T47D (cell line): ENCODE measurements around the gene MOCOS.

Experiments used
- DNase-seq, 2 experiments: peaks; one replicate each; pipeline versions ENCODE4 v3.0.0 to v3.0.0-alpha.2; 2011 to 2012; ENCODE audit warnings: low read depth in 1 of 2, low spot score in 1 of 2
- JUND ChIP-seq: IDR thresholded peaks from 2 replicates; pipeline ENCODE4 v1.6.1; 2012; ENCODE audit warnings: low read depth
- in situ Hi-C: cut with HindIII; loops from 2 replicates; pipeline ENCODE4 v1.10.0; 2016; ENCODE audit warnings: low sequenced_read_pairs, low pct_unique_long_range_greater_than_20kb

Gene MOCOS

GRCh38 chr18:36183033-36183432 is 4.3 kb upstream of the MOCOS start:
- no peak for DNase-seq
- in situ Hi-C loops, result no loop called here
- no peak for TF ChIP-seq JUND

- TF ChIP-seq JUND, result no peak
- in situ Hi-C loops, result no loop called here
- no peak for DNase-seq
Measured at GRCh38 chr18:36183987-36184386, 3.3 kb upstream of the MOCOS start.

GRCh38 chr18:36185157-36185556 is 2.1 kb upstream of the MOCOS start:
- TF ChIP-seq JUND, result no peak
- no peak for DNase-seq
- in situ Hi-C loops, result no loop called here

- in situ Hi-C loops, result no loop called here
- DNase-seq, result no peak
- no peak for TF ChIP-seq JUND
Measured at GRCh38 chr18:36185901-36186460, 1.3 kb upstream of the MOCOS start.

GRCh38 chr18:36186461-36187192 is 670 bp upstream of the MOCOS start:
- in situ Hi-C loops, result no loop called here
- DNase-seq, result peak; percentile 35 to 55
- TF ChIP-seq JUND, result no peak

GRCh38 chr18:36187826-36188721 is 777 bp downstream of the MOCOS start:
- peak in 1 of 2 experiments; percentile 30 for DNase-seq
- no peak for TF ChIP-seq JUND
- in situ Hi-C loops, result no loop called here

GRCh38 chr18:36188916-36189315 is 1.6 kb downstream of the MOCOS start:
- no peak for TF ChIP-seq JUND
- in situ Hi-C loops, result no loop called here
- no peak for DNase-seq

GRCh38 chr18:36189486-36189885 is 2.2 kb downstream of the MOCOS start:
- TF ChIP-seq JUND, result no peak
- in situ Hi-C loops, result no loop called here
- no peak for DNase-seq

GRCh38 chr18:36191286-36191685 is 4.0 kb downstream of the MOCOS start:
- no peak for TF ChIP-seq JUND
- DNase-seq, result no peak
- in situ Hi-C loops, result no loop called here

GRCh38 chr18:36191711-36192110 is 4.4 kb downstream of the MOCOS start:
- in situ Hi-C loops, result no loop called here
- no peak for DNase-seq
- TF ChIP-seq JUND, result no peak

- no peak for TF ChIP-seq JUND
- in situ Hi-C loops, result no loop called here
- DNase-seq, result no peak
Measured at GRCh38 chr18:36194600-36195315, 7.5 kb downstream of the MOCOS start.

- DNase-seq, result no peak
Measured at GRCh38 chr18:36195427-36196122, 8.3 kb downstream of the MOCOS start.

More at GRCh38 chr18:36195427-36196122, 8.3 kb downstream of the MOCOS start:
- no peak for TF ChIP-seq JUND
- in situ Hi-C loops, result no loop called here
